H1 (cell line): ENCODE results near the gene RBM19. TPM values are rescaled to one million over a fixed set of nuclear protein-coding genes. Genes with fewer than 3 reads are reported as not detected.

Experiments used
- CTCF ChIA-PET: fragments of 300-600 bp; sonication (Branson Sonifier 250); formaldehyde crosslinking; loops from one replicate; lab custom pipeline; 2021; ENCODE audit not compliant: partially characterized antibody; lab: Charles Lee
- POLR2A ChIA-PET: fragments of 300-600 bp; sonication (Branson Sonifier 250); formaldehyde crosslinking; loops from one replicate; lab custom pipeline; 2021; ENCODE audit warnings: inconsistent platforms; ENCODE audit not compliant: partially characterized antibody; lab: Charles Lee
- DNase-seq, 2 experiments: peaks; one replicate each; pipeline versions ENCODE4 v3.0.0 to v3.0.0-alpha.2; 2010 to 2022; ENCODE audit warnings: low spot score in 2 of 2, low read depth in 1 of 2, mixed read lengths in 1 of 2
- FAIRE-seq: peaks from 2 replicates; lab custom pipeline; 2011; peaks lifted over from hg19 to GRCh38; lab: Jason Lieb, UNC
- H2AFZ ChIP-seq: 2 replicates; pipeline ENCODE4 v1.8.1; 2012; ENCODE audit warnings: low read length, inconsistent platforms
- H2AK5ac ChIP-seq: 2 replicates; pipeline ENCODE4 v1.6.1; 2013; ENCODE audit warnings: low read depth, low read length
- H2BK120ac ChIP-seq: replicated peaks from 2 replicates; pipeline ENCODE3; 2013; ENCODE audit warnings: low read depth, low read length, inconsistent platforms
- H2BK12ac ChIP-seq: 2 replicates; pipeline ENCODE4 v1.6.1; 2013; ENCODE audit warnings: low read depth, low read length
- H2BK15ac ChIP-seq: 2 replicates; pipeline ENCODE4 v1.6.1; 2013; ENCODE audit warnings: low read length
- H2BK20ac ChIP-seq: 2 replicates; pipeline ENCODE4 v1.6.1; 2013; ENCODE audit warnings: low read length
- H2BK5ac ChIP-seq: 2 replicates; pipeline ENCODE4 v1.6.1; 2013; ENCODE audit warnings: low read depth, low read length
- H3K14ac ChIP-seq: 2 replicates; pipeline ENCODE4 v1.6.1; 2013; ENCODE audit warnings: inconsistent platforms; ENCODE audit not compliant: insufficient read length
- H3K18ac ChIP-seq: 2 replicates; pipeline ENCODE4 v1.6.1; 2013; ENCODE audit warnings: low read length; ENCODE audit errors: extremely low read depth
- H3K23ac ChIP-seq: 2 replicates; pipeline ENCODE4 v1.6.1; 2013; ENCODE audit warnings: inconsistent platforms; ENCODE audit not compliant: insufficient read length
- H3K23me2 ChIP-seq: 2 replicates; pipeline ENCODE4 v1.6.1; 2013; ENCODE audit warnings: low read depth, low read length
- H3K27ac ChIP-seq: 2 replicates; pipeline ENCODE4 v1.6.1; 2011; ENCODE audit warnings: low read depth, low read length, inconsistent platforms
- H3K27me3 ChIP-seq, 4 experiments: replicated peaks in 1 of 4; 1 replicate in 1 of 4; 2 replicates in 3 of 4; pipeline versions ENCODE4 v1.6.1 to v1.8.1; 2011 to 2013; ENCODE audit warnings: low read length in 3 of 4, mild to moderate bottlenecking in 3 of 4, inconsistent platforms in 2 of 4, mixed read lengths in 2 of 4, moderate library complexity in 1 of 4; ENCODE audit not compliant: control insufficient read depth in 3 of 4, insufficient read depth in 3 of 4; ENCODE audit errors: extremely low read depth in 1 of 4
- H3K36me3 ChIP-seq, 4 experiments: 2 replicates each; pipeline versions ENCODE4 v1.6.1 to v1.8.1; 2011 to 2013; ENCODE audit warnings: mild to moderate bottlenecking in 4 of 4, low read length in 3 of 4, moderate library complexity in 2 of 4, control low read depth in 1 of 4, inconsistent platforms in 1 of 4; ENCODE audit not compliant: insufficient read depth in 4 of 4, control insufficient read depth in 2 of 4
- H3K4ac ChIP-seq: replicated peaks from 2 replicates; pipeline ENCODE3; 2013; ENCODE audit warnings: low read length, low read depth, mixed read lengths, inconsistent platforms; ENCODE audit not compliant: insufficient read length
- H3K4me1 ChIP-seq, 4 experiments: replicated peaks in 1 of 4; 1 replicate in 1 of 4; 2 replicates in 3 of 4; pipeline versions ENCODE4 v1.6.1 to v1.8.1; 2011 to 2013; ENCODE audit warnings: low read length in 3 of 4, inconsistent platforms in 2 of 4, mixed read lengths in 1 of 4; ENCODE audit not compliant: insufficient read depth in 4 of 4, control insufficient read depth in 3 of 4
- H3K4me2 ChIP-seq, 2 experiments: 2 replicates each; pipeline versions ENCODE4 v1.6.1 to v1.8.1; 2011 to 2013; ENCODE audit warnings: low read depth in 2 of 2, low read length in 2 of 2, control low read depth in 1 of 2, inconsistent platforms in 1 of 2, mild to moderate bottlenecking in 1 of 2; ENCODE audit not compliant: insufficient read depth in 1 of 2
- H3K4me3 ChIP-seq, 4 experiments: fragments of 200-600, 300-600 bp in 1 of 4; sonication (generic), shearing (Covaris generic), sonication (Bioruptor Twin) in 1 of 4; 2 replicates each; pipeline versions ENCODE4 v1.5.1 to v1.8.1; 2011 to 2016; ENCODE audit warnings: low read length in 4 of 4, low read depth in 3 of 4, control low read depth in 2 of 4, inconsistent platforms in 2 of 4, mild to moderate bottlenecking in 2 of 4, mixed read lengths in 1 of 4, moderate library complexity in 1 of 4; ENCODE audit not compliant: insufficient read depth in 2 of 4; ENCODE audit errors: extremely low read depth in 1 of 4
- H3K56ac ChIP-seq: replicated peaks from 2 replicates; pipeline ENCODE3; 2013; ENCODE audit warnings: low read depth, mild to moderate bottlenecking, mixed read lengths, low read length, inconsistent platforms; ENCODE audit not compliant: insufficient read length
- H3K79me1 ChIP-seq: 2 replicates; pipeline ENCODE4 v1.6.1; 2013; ENCODE audit warnings: low read depth, low read length, control low read depth
- H3K79me2 ChIP-seq, 2 experiments: 2 replicates each; pipeline versions ENCODE4 v1.6.1 to v1.8.1; 2012 to 2013; ENCODE audit warnings: low read length in 2 of 2, mild to moderate bottlenecking in 2 of 2, inconsistent platforms in 1 of 2; ENCODE audit not compliant: insufficient read depth in 2 of 2, control insufficient read depth in 1 of 2
- H3K9ac ChIP-seq, 4 experiments: replicated peaks in 1 of 4; 1 replicate in 1 of 4; 2 replicates in 3 of 4; pipeline versions ENCODE4 v1.6.1 to v1.8.1; 2011 to 2013; ENCODE audit warnings: low read depth in 3 of 4, low read length in 3 of 4, control low read depth in 2 of 4, mild to moderate bottlenecking in 2 of 4, moderate library complexity in 2 of 4, inconsistent platforms in 1 of 4; ENCODE audit errors: extremely low read depth in 1 of 4
- H3K9me3 ChIP-seq, 2 experiments: 2 replicates each; pipeline versions ENCODE4 v1.6.1 to v1.8.1; 2012 to 2013; ENCODE audit warnings: mild to moderate bottlenecking in 2 of 2, moderate library complexity in 2 of 2, control low read depth in 1 of 2, inconsistent platforms in 1 of 2, low read depth in 1 of 2, low read length in 1 of 2, mixed read lengths in 1 of 2; ENCODE audit not compliant: insufficient read depth in 2 of 2
- H4K20me1 ChIP-seq, 2 experiments: replicated peaks in 1 of 2; 2 replicates each; pipeline versions ENCODE3 to v1.8.1; 2011 to 2013; ENCODE audit warnings: inconsistent platforms in 2 of 2, low read length in 2 of 2, mild to moderate bottlenecking in 1 of 2; ENCODE audit not compliant: insufficient read depth in 2 of 2, control insufficient read depth in 1 of 2
- H4K5ac ChIP-seq: 2 replicates; pipeline ENCODE4 v1.6.1; 2013; ENCODE audit warnings: low read length, low read depth, mixed read lengths, inconsistent platforms; ENCODE audit not compliant: insufficient read length
- H4K8ac ChIP-seq: 2 replicates; pipeline ENCODE4 v1.8.0; 2013; ENCODE audit warnings: mild to moderate bottlenecking, moderate library complexity, low read length, inconsistent platforms; ENCODE audit not compliant: insufficient read depth; ENCODE audit errors: extremely low read depth
- H4K91ac ChIP-seq: replicated peaks from 2 replicates; pipeline ENCODE3; 2013; ENCODE audit warnings: low read length, mixed read lengths, inconsistent platforms; ENCODE audit not compliant: insufficient read length
- NANOG ChIP-seq: IDR thresholded peaks from 2 replicates; pipeline ENCODE4 v1.6.1; 2011; ENCODE audit warnings: low read length, low read depth, mild to moderate bottlenecking, inconsistent platforms; ENCODE audit not compliant: insufficient read depth, poor library complexity, severe bottlenecking
- POLR2A ChIP-seq, 2 experiments: IDR thresholded peaks; 1 replicate in 1 of 2; 2 replicates in 1 of 2; pipeline ENCODE4 v1.6.1; 2011; ENCODE audit warnings: low read depth in 2 of 2, low read length in 2 of 2, mild to moderate bottlenecking in 2 of 2; ENCODE audit errors: control extremely low read depth in 1 of 2
- whole genome bisulfite sequencing, 2 experiments: shearing (Covaris generic) in 1 of 2; methylation state at CpG; one replicate each; pipeline versions ENCODE4 v1.1.6 to v1.1.7; 2013 to 2015; ENCODE audit warnings: low lambda C conversion rate in 2 of 2, mixed read lengths in 2 of 2, inconsistent platforms in 1 of 2, low coverage in 1 of 2, missing lambda C conversion rate in 1 of 2; ENCODE audit not compliant: insufficient replicate concordance in 2 of 2, insufficient coverage in 1 of 2, insufficient read length in 1 of 2; ENCODE audit errors: extremely low coverage in 1 of 2, missing lambda C conversion rate in 1 of 2; 5-methylcytosine and 5-hydroxymethylcytosine counted together
- polyA plus RNA-seq, 7 experiments: library from polyadenylated mRNA; depleted of rRNA in 3 of 7; stranded (reverse) in 5 of 7; unstranded in 2 of 7; fragments of >200 nt in 5 of 7; fragments of 200-250 nt in 2 of 7; gene quantifications; 1 replicate in 5 of 7; 2 replicates in 1 of 7; 4 replicates in 1 of 7; pipeline versions ENCODE4 v1.2.1 to v1.2.3, GENCODE V29; 2011 to 2013; ENCODE audit warnings: missing spikeins in 2 of 7, mixed read lengths in 2 of 7
- total RNA-seq: library from RNA; stranded (reverse); fragmentation: NEBNext Ultra II Directional; extraction: Animal tissue kit (Norgen Biotek cat#: 25700); gene quantifications from 2 replicates; pipeline ENCODE4 v1.2.1, GENCODE V29; 2021

Gene RBM19
- total and polyA plus RNA-seq, 2 of the 8 experiments (the other 6 are each of a cell fraction or from before 2014, with no cell fraction given), result 23.4 to 61.9 TPM

DNA sequence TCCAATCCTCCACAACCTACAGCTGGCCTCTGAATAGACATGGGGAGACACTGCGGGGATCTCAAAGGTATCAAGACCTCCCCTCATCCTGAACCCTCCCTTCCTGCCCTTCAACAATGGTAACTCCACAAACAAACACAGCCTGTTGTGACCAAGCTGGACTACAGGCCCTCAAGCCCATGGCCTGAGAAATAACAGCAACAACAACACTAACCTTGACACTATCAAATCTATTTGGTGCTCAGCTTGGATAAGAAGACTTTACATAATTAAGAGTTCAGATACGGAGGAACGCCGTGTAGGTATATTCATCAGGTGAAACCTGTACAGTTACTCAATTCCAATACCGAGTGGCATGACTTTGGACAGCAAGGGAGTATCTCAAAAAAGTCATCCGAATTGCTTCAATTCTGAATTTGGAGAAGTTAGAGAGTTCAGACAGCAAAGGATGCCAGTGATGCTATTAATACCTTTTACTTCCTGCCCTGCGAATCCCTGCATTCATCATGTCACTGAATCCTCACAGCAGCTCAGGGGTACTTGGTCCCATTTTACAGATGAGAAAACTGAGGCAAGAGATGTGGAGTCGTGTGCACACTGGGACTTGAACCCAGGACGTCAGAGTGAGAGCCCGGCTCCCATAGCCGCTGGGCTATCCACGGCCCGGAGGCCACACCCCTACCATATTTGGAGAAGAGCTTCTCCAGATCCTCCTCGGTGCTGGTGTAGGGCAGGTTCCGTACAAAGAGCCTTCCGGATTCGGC lies 17.8 kb downstream of the RBM19 start:
- Histone ChIP-seq H2BK20ac (no peak overlapping the region), H3K23me2 (no peaks in the 10 kb centered on the region), H4K91ac (no peak overlapping the region), H3K18ac (no peak overlapping the region), H3K56ac (no peak overlapping the region), H3K4me1 (no peaks in the 10 kb centered on the region), H3K9ac (no peak overlapping the region), H3K4ac (no peak overlapping the region), H3K79me2 (no peaks in the 10 kb centered on the region), H3K36me3 (peaks cover 25 to 71% (median 60%) of the 10 kb centered on the region in 4 experiments), H4K20me1 (peaks cover 4 to 9% of the 10 kb centered on the region in 2 experiments), H3K79me1 (no peaks in the 10 kb centered on the region), H2AK5ac (no peak overlapping the region), H3K4me3 (no peak overlapping the region), H2AFZ (no peak overlapping the region), H3K9me3 (no peaks in the 10 kb centered on the region), H3K27me3 (no peaks in the 10 kb centered on the region), H2BK15ac (no peak overlapping the region), H3K27ac (no peak overlapping the region), H2BK5ac (no peak overlapping the region), H4K5ac (no peak overlapping the region), H2BK120ac (no peak overlapping the region), H3K14ac (no peak overlapping the region), H2BK12ac (no peak overlapping the region), H4K8ac (no peak overlapping the region), H3K23ac (no peak overlapping the region), H3K4me2 (no peak overlapping the region)
- ChIA-PET CTCF (interaction anchor here (1.1 to 1.2 kb wide), 2 partner anchors 9 to 11 kb away, joined by 3 to 4 read pairs; no protein-coding TSS in a partner anchor), POLR2A (interaction anchor here (0.6 kb wide), 1 partner anchor 136 kb away, joined by 3 read pairs; no protein-coding TSS in a partner anchor)
- DNase-seq (no peak), FAIRE-seq (no peak)
- TF ChIP-seq POLR2A (IDR thresholded peaks at IDR 0.05; ENCODE audit: control extremely low read depth in 1 of 2, low read depth in 2 of 2, low read length in 2 of 2) (no peak), NANOG (no peak)
- 85% methylated on average over 11 of the region's 17 CpGs; no CpG with 5 or more reads in 1 of the 2 experiments for WGBS, 2 experiments
